H9 (cell line): ENCODE measurements around the gene ERO1B. TPM values are rescaled to one million over a fixed set of nuclear protein-coding genes. Genes with fewer than 3 reads are reported as not detected.

Source experiments
- DNase-seq: peaks from one replicate; pipeline ENCODE4 v3.0.0-alpha.2; 2017
- H2AFZ ChIP-seq: one replicate; pipeline ENCODE4 v1.6.1; 2013; ENCODE audit warnings: mild to moderate bottlenecking, low read length, control low read depth, moderate library complexity
- H2AK5ac ChIP-seq: 2 replicates; pipeline ENCODE4 v1.6.1; 2013; ENCODE audit warnings: low read length, control low read depth, mixed read lengths; ENCODE audit not compliant: insufficient read length
- H2BK120ac ChIP-seq: one replicate; pipeline ENCODE4 v1.6.1; 2013; ENCODE audit warnings: low read depth, mild to moderate bottlenecking, low read length, control low read depth, inconsistent platforms; ENCODE audit not compliant: poor library complexity, severe bottlenecking
- H2BK12ac ChIP-seq: 2 replicates; pipeline ENCODE4 v1.6.1; 2013; ENCODE audit warnings: low read length, control low read depth, mixed read lengths, low read depth; ENCODE audit not compliant: insufficient read length
- H2BK15ac ChIP-seq: 2 replicates; pipeline ENCODE4 v1.6.1; 2013; ENCODE audit warnings: low read depth, low read length, control low read depth
- H2BK20ac ChIP-seq: one replicate; pipeline ENCODE4 v1.6.1; 2013; ENCODE audit warnings: low read depth, mild to moderate bottlenecking, low read length, control low read depth, inconsistent platforms; ENCODE audit not compliant: poor library complexity, severe bottlenecking
- H2BK5ac ChIP-seq: 2 replicates; pipeline ENCODE4 v1.6.1; 2013; ENCODE audit warnings: low read length, control low read depth, mixed read lengths; ENCODE audit not compliant: insufficient read length
- H3K14ac ChIP-seq: 2 replicates; pipeline ENCODE4 v1.6.1; 2013; ENCODE audit warnings: low read length, control low read depth; ENCODE audit not compliant: insufficient read depth
- H3K18ac ChIP-seq: 2 replicates; pipeline ENCODE4 v1.6.1; 2013; ENCODE audit warnings: low read depth, mild to moderate bottlenecking, mixed read lengths, low read length, control low read depth; ENCODE audit not compliant: insufficient read length
- H3K23ac ChIP-seq: 2 replicates; pipeline ENCODE4 v1.6.1; 2013; ENCODE audit warnings: low read length, control low read depth, mixed read lengths, low read depth; ENCODE audit not compliant: insufficient read length
- H3K23me2 ChIP-seq: 2 replicates; pipeline ENCODE4 v1.6.1; 2013; ENCODE audit warnings: low read depth, mild to moderate bottlenecking, mixed read lengths, low read length, control low read depth; ENCODE audit not compliant: insufficient read length, poor library complexity, severe bottlenecking
- H3K27ac ChIP-seq: 2 replicates; pipeline ENCODE4 v1.5.1; 2013; ENCODE audit warnings: low read length, control low read depth, mixed read lengths, low read depth; ENCODE audit not compliant: insufficient read length
- H3K27me3 ChIP-seq: 2 replicates; pipeline ENCODE4 v1.6.1; 2013; ENCODE audit warnings: low read length, control low read depth, inconsistent platforms; ENCODE audit not compliant: insufficient read depth
- H3K4ac ChIP-seq: 2 replicates; pipeline ENCODE4 v1.6.1; 2013; ENCODE audit warnings: low read depth, mild to moderate bottlenecking, control low read depth, inconsistent platforms, low read length, moderate library complexity
- H3K4me1 ChIP-seq: 2 replicates; pipeline ENCODE4 v1.6.1; 2013; ENCODE audit warnings: low read length, control low read depth, inconsistent platforms; ENCODE audit not compliant: insufficient read depth
- H3K4me2 ChIP-seq: 2 replicates; pipeline ENCODE4 v1.6.1; 2013; ENCODE audit warnings: low read length, control low read depth, mixed read lengths; ENCODE audit not compliant: insufficient read length, insufficient read depth
- H3K56ac ChIP-seq: 2 replicates; pipeline ENCODE4 v1.6.1; 2013; ENCODE audit warnings: low read depth, mild to moderate bottlenecking, mixed read lengths, low read length, control low read depth; ENCODE audit not compliant: insufficient read length
- H3K79me1 ChIP-seq: 2 replicates; pipeline ENCODE4 v1.6.1; 2013; ENCODE audit warnings: low read depth, mild to moderate bottlenecking, moderate library complexity, low read length, control low read depth, inconsistent platforms; ENCODE audit not compliant: insufficient read depth, poor library complexity, severe bottlenecking
- H3K79me2 ChIP-seq: 2 replicates; pipeline ENCODE4 v1.6.1; 2013; ENCODE audit warnings: low read length, control low read depth, inconsistent platforms; ENCODE audit not compliant: insufficient read depth
- H3K9ac ChIP-seq: 2 replicates; pipeline ENCODE4 v1.6.1; 2013; ENCODE audit warnings: low read length, control low read depth, mixed read lengths; ENCODE audit not compliant: insufficient read length; ENCODE audit errors: extremely low read depth
- H3K9me3 ChIP-seq: one replicate; pipeline ENCODE4 v1.6.1; 2013; ENCODE audit warnings: low read depth, low read length, inconsistent platforms; ENCODE audit not compliant: control insufficient read depth
- H3T11ph ChIP-seq: one replicate; pipeline ENCODE4 v1.6.1; 2013; ENCODE audit warnings: mild to moderate bottlenecking, low read length, control low read depth, inconsistent platforms
- H4K20me1 ChIP-seq: one replicate; pipeline ENCODE4 v1.6.1; 2013; ENCODE audit not compliant: control insufficient read depth, insufficient read length, insufficient read depth
- H4K5ac ChIP-seq: 2 replicates; pipeline ENCODE4 v1.6.1; 2013; ENCODE audit warnings: low read depth, mild to moderate bottlenecking, mixed read lengths, low read length, control low read depth; ENCODE audit not compliant: insufficient read length
- H4K8ac ChIP-seq: replicated peaks from 2 replicates; pipeline ENCODE4 v1.6.1; 2013; ENCODE audit warnings: low read length, control low read depth, mixed read lengths, low read depth; ENCODE audit not compliant: insufficient read length
- H4K91ac ChIP-seq: 2 replicates; pipeline ENCODE4 v1.6.1; 2013; ENCODE audit warnings: low read depth, mild to moderate bottlenecking, moderate library complexity, mixed read lengths, low read length, control low read depth; ENCODE audit not compliant: insufficient read length
- H3K27ac Mint-ChIP-seq, 3 experiments: 2 replicates in 2 of 3; 3 replicates in 1 of 3; pipeline ENCODE4 v1.8.0; 2020 to 2021; ENCODE audit warnings: mixed read lengths in 3 of 3, mild to moderate bottlenecking in 1 of 3, moderate library complexity in 1 of 3
- H3K27me3 Mint-ChIP-seq: 2 replicates; pipeline ENCODE4 v1.8.0; 2021; ENCODE audit warnings: low read depth, mild to moderate bottlenecking, moderate library complexity, mixed read lengths
- H3K36me3 Mint-ChIP-seq, 3 experiments: 2 replicates in 2 of 3; 3 replicates in 1 of 3; pipeline ENCODE4 v1.8.0; 2020 to 2021; ENCODE audit warnings: low read depth in 3 of 3, mixed read lengths in 3 of 3; ENCODE audit not compliant: insufficient read depth in 1 of 3
- H3K4me1 Mint-ChIP-seq, 2 experiments: 2 replicates each; pipeline ENCODE4 v1.8.0; 2020; ENCODE audit warnings: mixed read lengths in 2 of 2
- H3K4me3 Mint-ChIP-seq, 2 experiments: 2 replicates in 1 of 2; 3 replicates in 1 of 2; pipeline ENCODE4 v1.8.0; 2020 to 2021; ENCODE audit warnings: mild to moderate bottlenecking in 2 of 2, mixed read lengths in 2 of 2, moderate library complexity in 1 of 2
- H3K9me3 Mint-ChIP-seq, 2 experiments: 2 replicates in 1 of 2; 3 replicates in 1 of 2; pipeline ENCODE4 v1.8.0; 2020; ENCODE audit warnings: mild to moderate bottlenecking in 2 of 2, mixed read lengths in 2 of 2, moderate library complexity in 1 of 2
- CTCF ChIP-seq: fragments of 200-600 bp; sonication (generic); conservative IDR thresholded peaks from 3 replicates; pipeline ENCODE4 v1.8.0; 2021; ENCODE audit warnings: antibody characterized with exemption, mild to moderate bottlenecking
- WGBS: extraction: QIAGEN DNeasy Blood & Tissue Kit; methylation state at CpG from one replicate; pipeline ENCODE4 v1.1.7; 2013; ENCODE audit warnings: missing lambda C conversion rate, low lambda C conversion rate, mixed read lengths; ENCODE audit not compliant: insufficient read length; ENCODE audit errors: extremely low coverage; 5-methylcytosine and 5-hydroxymethylcytosine counted together
- total RNA-seq: library from RNA; stranded (reverse); gene quantifications from 2 replicates; pipeline ENCODE4 v1.2.1, GENCODE V29; 2021

ERO1B gene
- total RNA-seq, 1 experiment from 2014 or later: 1.5 TPM

DNA sequence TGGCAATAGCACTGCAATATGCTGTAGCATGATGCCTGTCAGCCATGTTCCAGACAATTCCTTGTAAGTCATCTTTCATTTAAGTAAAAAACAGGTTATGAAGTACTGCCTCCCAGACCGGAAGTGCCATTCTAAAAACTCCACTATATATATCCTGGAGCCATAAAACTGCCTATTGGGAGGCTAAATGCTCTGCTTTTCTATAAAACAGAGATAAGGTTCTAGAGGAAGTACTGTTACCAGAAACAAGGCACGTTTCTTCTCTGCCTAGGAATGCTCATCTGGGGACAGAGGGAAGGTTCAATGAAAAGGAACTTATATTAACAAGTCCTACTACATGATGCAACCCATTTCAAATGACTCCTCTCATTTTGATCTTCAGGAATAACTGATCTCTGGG is 72.6 kb downstream of the ERO1B start:
- no peak overlapping the region for H3K27ac Mint-ChIP-seq
- Histone ChIP-seq H2BK5ac (no peak overlapping the region), H4K20me1 (no peaks in the 10 kb centered on the region), H3K27me3 (no peaks in the 10 kb centered on the region), H3K18ac (no peak overlapping the region), H2BK120ac (no peak overlapping the region), H2BK12ac (no peak overlapping the region), H4K5ac (no peak overlapping the region), H3K79me2 (no peaks in the 10 kb centered on the region), H3K9ac (no peak overlapping the region), H3K56ac (no peak overlapping the region), H3K4ac (no peak overlapping the region), H2AFZ (no peak overlapping the region), H3K23ac (no peak overlapping the region), H4K8ac (no peak overlapping the region), H3K23me2 (no peaks in the 10 kb centered on the region), H3K79me1 (no peaks in the 10 kb centered on the region), H3K27ac (no peak overlapping the region), H3T11ph (no peak overlapping the region), H2BK15ac (no peak overlapping the region), H3K14ac (no peak overlapping the region), H3K9me3 (no peaks in the 10 kb centered on the region), H2AK5ac (no peak overlapping the region), H3K4me1 (no peaks in the 10 kb centered on the region), H2BK20ac (no peak overlapping the region), H4K91ac (no peak overlapping the region), H3K4me2 (no peak overlapping the region)
- no CpG with 5 or more reads among the region's 2 CpGs for WGBS
- no peaks in the 10 kb centered on the region for H3K9me3 Mint-ChIP-seq
- H3K36me3 Mint-ChIP-seq: peaks cover 0 to 4% (median 0%) of the 10 kb centered on the region in 3 experiments; a peak in 1 of 7 replicates
- DNase-seq: no peak
- no peak overlapping the region for H3K4me3 Mint-ChIP-seq
- peaks cover 10 to 15% of the 10 kb centered on the region in 2 experiments for H3K4me1 Mint-ChIP-seq
- H3K27me3 Mint-ChIP-seq: no peaks in the 10 kb centered on the region
- no peak for TF ChIP-seq CTCF
